GM18508 (cell line): ENCODE measurements around the gene PCDHB2.
"Not testable (repeated sequence)": the region's sequence is repeated elsewhere in the genome, so short reads cannot be mapped to it uniquely, and the experiment has no call there.

ENCODE experiments used
- ATAC-seq: cut with Tn5 transposase; IDR thresholded peaks from one replicate; pipeline ENCODE4 v1.9.1; 2021; ENCODE audit warnings: moderate number of reproducible peaks; ENCODE audit not compliant: insufficient read depth, unreplicated experiment

The PCDHB2 gene

DNA sequence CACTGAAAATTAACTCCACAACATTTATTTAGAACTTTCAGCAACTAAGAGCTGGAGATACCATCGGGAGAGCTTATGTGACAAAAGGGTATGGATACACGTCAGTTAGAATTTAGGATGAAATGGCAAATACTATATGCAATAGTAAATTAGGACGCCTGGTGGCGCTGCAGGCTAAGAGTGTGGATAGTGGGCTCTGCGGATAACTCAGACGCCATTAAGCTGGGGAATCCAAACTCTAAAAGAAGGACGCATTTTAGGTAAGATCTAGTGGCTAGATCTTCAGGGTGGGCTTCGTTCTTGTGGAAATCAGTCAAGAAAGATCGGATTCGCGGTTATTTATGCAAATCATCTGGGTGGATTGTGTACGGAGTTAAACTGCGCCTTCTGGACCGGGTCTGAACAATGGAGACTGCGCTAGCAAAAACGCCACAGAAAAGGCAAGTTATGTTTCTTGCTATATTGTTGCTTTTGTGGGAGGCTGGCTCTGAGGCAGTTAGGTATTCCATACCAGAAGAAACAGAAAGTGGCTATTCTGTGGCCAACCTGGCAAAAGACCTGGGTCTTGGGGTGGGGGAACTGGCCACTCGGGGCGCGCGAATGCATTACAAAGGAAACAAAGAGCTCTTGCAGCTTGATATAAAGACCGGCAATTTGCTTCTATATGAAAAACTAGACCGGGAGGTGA is 40.8 kb downstream of the PCDHB2 start, which contains the start of gene PCDHB5:
Gene PCDHB5 (plus strand): TSS at position 177 of the 688 bp plus-strand sequence. CDS start 229 bp downstream, at position 406.
- no peak for ATAC-seq

DNA sequence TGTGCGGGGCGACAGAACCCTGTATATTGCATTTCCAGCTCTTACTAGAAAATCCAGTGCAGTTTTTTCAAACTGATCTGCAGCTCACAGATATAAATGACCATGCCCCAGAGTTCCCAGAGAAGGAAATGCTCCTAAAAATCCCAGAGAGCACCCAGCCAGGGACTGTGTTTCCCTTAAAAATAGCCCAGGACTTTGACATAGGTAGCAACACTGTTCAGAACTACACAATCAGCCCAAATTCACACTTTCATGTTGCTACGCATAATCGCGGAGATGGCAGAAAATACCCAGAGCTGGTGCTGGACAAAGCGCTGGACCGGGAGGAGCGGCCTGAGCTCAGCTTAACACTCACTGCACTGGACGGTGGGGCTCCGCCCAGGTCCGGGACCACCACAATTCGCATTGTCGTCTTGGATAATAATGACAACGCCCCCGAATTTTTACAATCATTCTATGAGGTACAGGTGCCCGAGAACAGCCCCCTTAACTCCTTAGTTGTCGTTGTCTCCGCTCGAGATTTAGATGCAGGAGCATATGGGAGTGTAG is 41.4 kb downstream of the PCDHB2 start:
- no peak for ATAC-seq

DNA sequence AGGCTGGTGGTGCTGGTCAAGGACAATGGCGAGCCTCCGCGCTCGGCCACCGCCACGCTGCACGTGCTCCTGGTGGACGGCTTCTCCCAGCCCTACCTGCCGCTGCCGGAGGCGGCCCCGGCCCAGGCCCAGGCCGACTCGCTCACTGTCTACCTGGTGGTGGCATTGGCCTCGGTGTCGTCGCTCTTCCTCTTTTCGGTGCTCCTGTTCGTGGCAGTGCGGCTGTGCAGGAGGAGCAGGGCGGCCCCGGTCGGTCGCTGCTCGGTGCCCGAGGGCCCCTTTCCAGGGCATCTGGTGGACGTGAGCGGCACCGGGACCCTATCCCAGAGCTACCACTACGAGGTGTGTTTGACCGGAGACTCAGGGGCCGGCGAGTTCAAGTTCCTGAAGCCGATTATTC is 42.9 kb downstream of the PCDHB2 start:
- not testable (repeated sequence) for ATAC-seq
